ENCODE measurements around the gene SIGLECL1.
A peak's percentile ranks its signal among the peaks of the same experiment; 100 is the strongest.

Gene SIGLECL1

DNA sequence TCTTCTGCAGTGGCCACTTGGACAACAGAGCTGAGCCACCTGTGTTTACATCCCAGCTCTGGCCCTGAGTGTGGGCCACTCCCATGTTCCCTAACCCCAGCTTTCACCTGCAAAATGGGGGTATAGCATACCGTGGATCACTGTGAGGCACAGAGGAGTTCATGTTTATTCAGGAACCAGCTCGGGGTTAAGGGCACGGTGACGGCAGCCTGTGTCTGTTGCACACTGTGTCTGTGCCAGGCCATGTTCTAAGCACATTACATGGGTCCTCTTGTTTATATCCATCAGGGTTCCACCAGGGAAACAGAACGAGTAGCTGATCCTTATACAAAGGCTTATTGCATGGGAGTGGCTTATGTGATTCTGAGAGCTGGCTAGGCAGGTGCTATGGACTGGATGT, 46.5 kb downstream of the SIGLECL1 start:
- no peak for DNase-seq

DNA sequence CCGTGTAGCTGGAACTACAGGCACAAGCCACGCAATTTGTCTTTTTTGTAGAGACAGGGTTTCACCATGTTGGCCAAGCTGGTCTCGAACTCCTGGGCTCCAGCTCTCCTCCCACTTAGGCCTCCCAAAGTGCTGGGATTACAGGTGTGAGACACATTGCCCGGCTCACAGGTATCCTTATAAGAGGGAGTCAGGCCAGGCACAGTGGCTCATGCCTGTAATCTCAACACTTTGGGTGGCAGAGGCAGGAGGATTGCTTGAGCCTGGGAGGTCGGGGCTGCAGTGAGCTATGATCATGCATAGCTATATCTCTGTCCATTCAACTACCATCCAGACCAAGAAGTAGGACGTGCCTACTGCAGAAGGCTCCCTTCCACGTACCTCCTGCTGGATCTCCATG, 50.4 kb downstream of the SIGLECL1 start:
- DNase-seq = no peak

DNA sequence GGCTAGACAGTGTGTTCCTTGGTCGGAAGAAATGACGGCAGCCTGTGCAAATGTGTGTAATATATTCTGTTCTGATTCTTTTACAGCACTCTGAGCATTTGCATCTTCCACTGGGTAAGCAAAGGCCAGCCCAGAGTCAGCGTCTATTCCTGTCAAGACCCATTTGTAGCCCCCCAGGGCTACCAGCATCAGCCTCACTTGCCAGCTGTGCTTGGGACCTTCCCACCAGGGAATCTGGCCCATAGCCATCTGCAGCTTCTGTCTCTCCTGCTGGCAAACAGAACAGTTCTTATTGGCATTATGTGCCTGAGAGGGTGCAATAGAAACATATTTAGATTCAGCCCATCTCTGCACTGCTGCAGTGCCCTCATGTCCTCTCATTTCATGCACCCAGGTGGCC, 54.6 kb downstream of the SIGLECL1 start:
- no peak for DNase-seq

DNA sequence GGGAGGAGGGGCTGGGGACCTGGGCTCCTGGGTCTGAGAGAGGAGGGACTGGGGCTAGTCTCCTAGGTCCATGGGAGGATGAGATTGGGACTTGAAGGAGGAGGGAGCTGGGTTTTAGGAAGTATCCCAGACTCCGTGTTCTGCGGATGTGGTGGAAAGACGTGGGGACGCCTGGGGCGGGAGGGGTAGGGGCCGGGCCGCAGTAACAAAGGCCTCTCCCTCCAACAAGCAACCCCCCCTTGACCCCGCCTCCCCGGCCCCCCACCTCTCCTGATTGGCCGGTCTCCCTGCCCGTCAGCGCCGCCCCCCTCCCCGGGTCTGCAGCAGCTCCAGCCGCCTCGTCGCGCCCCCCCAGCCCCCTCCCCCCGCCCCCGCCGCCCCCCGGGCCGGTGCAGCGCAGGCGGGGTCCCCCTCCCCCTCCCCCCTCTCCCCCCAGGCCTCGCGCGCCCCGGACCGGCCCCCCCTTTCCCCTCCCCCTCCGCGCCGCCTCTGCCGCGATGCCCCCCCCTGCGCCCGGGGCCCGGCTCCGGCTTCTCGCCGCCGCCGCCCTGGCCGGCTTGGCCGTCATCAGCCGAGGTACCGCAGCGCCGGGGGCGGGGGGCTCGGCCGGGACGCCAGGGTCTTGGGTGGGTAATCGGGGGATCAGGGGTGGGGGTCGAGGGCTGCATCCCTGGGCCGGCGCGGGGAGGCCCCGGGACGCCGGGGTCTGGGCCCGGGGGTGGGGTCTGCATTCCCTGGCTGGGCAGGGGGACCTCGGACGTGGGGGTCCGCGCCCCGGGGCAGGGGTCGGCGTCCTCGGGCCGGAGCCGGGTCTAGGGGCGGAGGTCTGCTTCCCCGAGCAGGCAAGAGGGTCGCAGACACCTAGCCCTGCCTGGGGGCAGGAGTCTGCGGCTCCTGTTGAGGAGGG, 60.7 kb downstream of the SIGLECL1 start, which contains the start of gene IGLON5:
IGLON5 (plus strand) TSS at position 294 of the 907 bp plus-strand sequence; CDS start at position 498, 204 bp downstream.
- peak; percentile 32 for DNase-seq

DNA sequence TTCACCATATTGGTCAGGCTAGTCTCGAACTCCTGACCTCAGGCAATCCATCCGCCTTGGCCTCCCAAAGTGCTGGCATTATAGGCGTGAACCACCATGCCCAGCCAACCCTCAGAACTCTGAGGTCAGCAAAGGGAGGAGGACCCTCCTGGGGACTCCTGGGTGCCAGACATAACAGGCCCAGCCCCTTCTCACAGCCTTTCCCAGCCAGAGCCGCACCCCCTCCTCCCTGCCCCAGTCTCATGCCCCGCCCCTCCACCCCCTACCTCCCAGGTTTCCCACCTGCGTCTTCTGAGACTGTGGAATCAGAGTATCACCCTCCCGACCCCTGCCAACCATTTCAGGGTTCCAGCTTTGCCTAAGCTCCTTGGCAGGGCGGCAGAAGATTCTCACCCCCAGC, 65.8 kb downstream of the SIGLECL1 start:
- DNase-seq = no peak

DNA sequence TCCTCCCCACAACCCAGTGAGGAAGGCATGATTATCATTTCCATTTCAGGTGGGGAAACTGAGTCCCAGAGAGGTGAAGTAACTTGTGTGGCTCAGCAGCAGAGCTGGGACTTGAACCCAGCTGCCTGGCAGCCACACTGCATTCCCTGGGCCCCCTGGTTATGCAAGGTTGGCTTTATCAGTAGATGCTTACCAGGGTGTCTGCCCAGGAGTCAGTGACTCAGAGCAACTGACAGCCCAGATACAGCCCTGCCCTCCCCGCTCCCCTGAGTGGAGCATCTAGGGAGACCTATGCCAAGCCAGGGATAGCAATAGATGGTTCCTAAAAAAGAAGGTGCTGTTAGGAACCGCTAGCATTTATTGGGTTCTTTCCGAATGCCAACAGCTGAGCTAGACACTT, 66.5 kb downstream of the SIGLECL1 start:
- no peak for DNase-seq

DNA sequence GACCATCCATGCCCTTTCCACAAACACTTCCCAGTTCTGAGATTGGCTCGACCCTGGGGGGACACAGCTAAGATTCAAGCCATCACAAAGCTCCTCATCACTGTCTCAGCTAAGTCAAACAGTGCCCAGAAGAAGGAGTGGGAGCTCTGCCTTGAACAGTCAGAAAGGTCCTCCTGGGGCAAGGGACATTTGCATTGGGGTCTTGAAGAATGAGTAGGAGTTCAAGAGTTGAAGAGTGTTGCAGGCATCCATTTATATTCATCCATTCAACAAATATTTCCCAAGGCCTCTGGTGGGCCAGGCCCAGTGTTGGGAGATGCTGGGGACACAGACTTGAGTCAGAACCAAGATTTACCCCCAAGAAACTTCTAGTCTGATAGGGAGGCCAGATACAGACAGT, 67.1 kb downstream of the SIGLECL1 start:
- no peak for DNase-seq
